Measurements from ENCODE around the gene ATP2A1.

Gene ATP2A1

GRCh38 chr16:28878083-28878926 lies at the start of gene ATP2A1:
Gene ATP2A1, plus strand, starts transcription at chr16:28878488. Its CDS starts 184 bp downstream, at chr16:28878672.
- no peak for DNase-seq (ENCODE audit: low read depth)
- TF ChIP-seq, protein P1, sequence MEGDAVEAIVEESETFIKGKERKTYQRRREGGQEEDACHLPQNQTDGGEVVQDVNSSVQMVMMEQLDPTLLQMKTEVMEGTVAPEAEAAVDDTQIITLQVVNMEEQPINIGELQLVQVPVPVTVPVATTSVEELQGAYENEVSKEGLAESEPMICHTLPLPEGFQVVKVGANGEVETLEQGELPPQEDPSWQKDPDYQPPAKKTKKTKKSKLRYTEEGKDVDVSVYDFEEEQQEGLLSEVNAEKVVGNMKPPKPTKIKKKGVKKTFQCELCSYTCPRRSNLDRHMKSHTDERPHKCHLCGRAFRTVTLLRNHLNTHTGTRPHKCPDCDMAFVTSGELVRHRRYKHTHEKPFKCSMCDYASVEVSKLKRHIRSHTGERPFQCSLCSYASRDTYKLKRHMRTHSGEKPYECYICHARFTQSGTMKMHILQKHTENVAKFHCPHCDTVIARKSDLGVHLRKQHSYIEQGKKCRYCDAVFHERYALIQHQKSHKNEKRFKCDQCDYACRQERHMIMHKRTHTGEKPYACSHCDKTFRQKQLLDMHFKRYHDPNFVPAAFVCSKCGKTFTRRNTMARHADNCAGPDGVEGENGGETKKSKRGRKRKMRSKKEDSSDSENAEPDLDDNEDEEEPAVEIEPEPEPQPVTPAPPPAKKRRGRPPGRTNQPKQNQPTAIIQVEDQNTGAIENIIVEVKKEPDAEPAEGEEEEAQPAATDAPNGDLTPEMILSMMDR (conservative IDR thresholded peaks at IDR 0.05; ENCODE audit: control insufficient read depth, insufficient read depth, low read depth, low read length): no peak
- H3K4me3 ChIP-seq (ENCODE audit: control insufficient read depth, low read depth, low read length): peak within 1 kb of the TSS; percentile 66

- no peak for DNase-seq (ENCODE audit: low read depth)
- TF ChIP-seq, protein P1 (conservative IDR thresholded peaks at IDR 0.05; ENCODE audit: control insufficient read depth, insufficient read depth, low read depth, low read length): no peak
- no peak overlapping the region for H3K4me3 ChIP-seq (ENCODE audit: control insufficient read depth, low read depth, low read length)
Observed at GRCh38 chr16:28829747-28830146, 48.5 kb upstream of the ATP2A1 start.

DNA sequence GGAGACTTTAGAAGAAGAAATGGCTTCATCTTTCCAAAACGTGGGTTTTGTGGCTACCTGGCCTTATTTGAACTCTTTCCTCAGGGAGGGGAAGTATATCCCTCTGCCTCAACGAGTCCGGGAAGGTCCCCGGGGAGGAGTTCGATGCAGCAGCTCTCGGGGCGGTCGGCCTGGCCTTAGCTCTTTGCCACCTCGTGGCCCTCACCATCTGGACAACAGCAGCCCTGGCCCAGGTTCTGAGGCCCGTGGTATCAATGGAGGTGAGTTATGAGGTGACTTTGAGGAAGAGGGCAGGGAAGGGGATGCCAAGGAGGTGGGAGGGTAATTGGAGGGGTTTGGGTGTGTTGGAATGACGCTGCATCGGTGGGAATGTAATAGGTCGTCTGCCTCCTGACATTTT lies 47.8 kb upstream of the ATP2A1 start:
- TF ChIP-seq, protein P1 (conservative IDR thresholded peaks at IDR 0.05; ENCODE audit: control insufficient read depth, insufficient read depth, low read depth, low read length): no peak
- H3K4me3 ChIP-seq (ENCODE audit: control insufficient read depth, low read depth, low read length): no peak overlapping the region
- no peak for DNase-seq (ENCODE audit: low read depth)

DNA sequence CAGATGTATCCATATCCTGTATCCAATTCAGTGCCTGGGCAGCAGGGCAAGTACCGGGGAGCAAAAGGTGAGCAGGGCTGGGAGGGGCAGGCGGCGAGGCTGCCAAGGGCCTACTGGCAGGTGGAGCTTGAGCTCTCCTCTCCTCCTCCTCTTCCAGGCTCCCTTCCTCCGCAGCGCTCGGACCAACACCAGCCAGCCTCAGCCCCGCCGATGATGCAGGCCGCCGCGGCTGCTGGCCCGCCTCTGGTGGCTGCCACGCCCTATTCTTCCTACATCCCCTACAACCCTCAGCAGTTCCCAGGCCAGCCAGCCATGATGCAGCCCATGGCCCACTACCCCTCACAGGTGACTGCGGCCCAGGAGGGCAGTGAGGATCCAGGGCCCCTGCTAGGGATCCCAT lies 43.9 kb upstream of the ATP2A1 start:
- TF ChIP-seq, protein P1 (conservative IDR thresholded peaks at IDR 0.05; ENCODE audit: control insufficient read depth, insufficient read depth, low read depth, low read length): no peak
- no peak for DNase-seq (ENCODE audit: low read depth)
- H3K4me3 ChIP-seq (ENCODE audit: control insufficient read depth, low read depth, low read length): no peak overlapping the region

- H3K4me3 ChIP-seq (ENCODE audit: control insufficient read depth, low read depth, low read length): no peak overlapping the region
- TF ChIP-seq, protein P1 (conservative IDR thresholded peaks at IDR 0.05; ENCODE audit: control insufficient read depth, insufficient read depth, low read depth, low read length): no peak
- no peak for DNase-seq (ENCODE audit: low read depth)
Observed at GRCh38 chr16:28834873-28835863, 43.1 kb upstream of the ATP2A1 start.

DNA sequence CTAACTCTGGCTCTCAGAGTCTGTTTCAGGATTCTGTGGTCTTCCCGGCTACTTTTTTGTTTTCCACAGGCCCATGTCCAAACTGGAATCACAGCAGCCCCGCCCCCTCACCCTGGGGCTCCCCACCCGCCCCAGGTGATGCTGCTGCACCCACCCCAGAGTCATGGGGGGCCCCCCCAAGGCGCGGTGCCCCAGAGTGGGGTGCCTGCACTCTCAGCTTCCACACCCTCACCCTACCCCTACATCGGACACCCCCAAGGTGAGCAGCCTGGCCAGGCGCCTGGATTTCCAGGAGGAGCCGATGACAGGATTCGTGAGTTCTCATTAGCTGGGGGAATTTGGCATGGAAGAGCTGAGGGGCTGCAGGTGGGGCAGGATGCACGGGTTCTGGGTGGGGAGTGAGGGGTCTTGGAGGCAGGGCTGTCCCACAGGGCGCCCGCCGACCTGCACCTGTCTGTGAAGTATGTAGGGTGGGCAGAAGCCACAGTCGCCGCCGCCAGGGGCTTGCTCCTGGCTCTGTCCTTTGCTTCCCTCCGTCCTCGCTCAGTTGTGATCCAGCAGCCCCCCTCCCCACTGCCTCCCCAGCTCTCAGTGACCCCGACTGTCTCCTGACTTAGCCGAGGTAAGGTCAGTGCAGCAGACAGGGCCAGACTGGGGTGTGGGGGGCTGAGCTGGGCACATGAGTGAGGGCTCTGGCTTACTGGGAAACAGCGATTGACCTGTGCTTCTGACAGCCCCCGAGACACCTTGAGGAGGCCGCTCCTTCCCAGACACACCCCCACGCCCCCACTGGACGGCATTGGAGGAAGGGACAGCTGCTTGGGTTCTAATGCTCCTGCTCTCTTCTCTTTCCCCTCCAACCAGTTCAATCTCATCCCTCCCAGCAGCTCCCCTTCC lies 42.2 kb upstream of the ATP2A1 start:
- TF ChIP-seq, protein P1 (conservative IDR thresholded peaks at IDR 0.05; ENCODE audit: control insufficient read depth, insufficient read depth, low read depth, low read length): no peak
- no peak overlapping the region for H3K4me3 ChIP-seq (ENCODE audit: control insufficient read depth, low read depth, low read length)

More for the DNA sequence above, 42.2 kb upstream of the ATP2A1 start:
- DNase-seq (ENCODE audit: low read depth): no peak

Data from fibroblast of mammary gland (primary cell).